Coronary artery (tissue), 2 donors: ENCODE measurements around the gene USP28.

Experiments used
- DNase-seq: peaks from one replicate; pipeline ENCODE4 v3.0.0-alpha.2; 2017; ENCODE audit warnings: low spot score
- H3K27ac ChIP-seq, 2 donors: fragments of 200-600 bp; sonication (generic); one replicate each; pipeline ENCODE4 v1.5.1; 2016 to 2019
- H3K4me3 ChIP-seq: fragments of 200-600 bp; sonication (generic); 2 replicates; pipeline ENCODE4 v1.5.1; 2016; ENCODE audit warnings: mild to moderate bottlenecking, moderate library complexity
- TF ChIP-seq, protein P1 (sequence below): fragments of 200-600 bp; sonication (generic); IDR thresholded peaks from one replicate; pipeline ENCODE4 v1.5.1; 2019; ENCODE audit warnings: antibody characterized with exemption

Gene USP28

DNA sequence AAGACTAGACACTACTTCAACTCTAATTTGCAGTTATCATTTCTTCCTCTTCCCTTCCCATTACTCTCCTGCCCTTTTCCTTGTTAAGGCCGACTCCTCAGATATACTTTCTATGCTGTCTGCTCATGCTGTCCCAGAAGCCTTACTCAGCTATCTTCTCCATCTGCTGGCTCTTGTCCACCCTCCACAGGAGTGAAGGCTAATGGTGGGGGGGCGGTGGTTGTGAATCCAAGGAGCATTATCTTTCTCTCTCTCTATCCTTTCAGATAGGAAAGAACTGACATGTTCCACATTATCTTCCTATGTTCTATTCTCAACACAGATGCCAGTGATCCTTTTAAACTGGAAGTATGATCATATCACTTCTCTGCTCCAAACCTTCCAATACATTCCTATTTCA, 37.4 kb downstream of the USP28 start:
- no peak for DNase-seq
- no peak overlapping the region for H3K4me3 ChIP-seq
- no peak overlapping the region for H3K27ac ChIP-seq
- TF ChIP-seq, protein P1, sequence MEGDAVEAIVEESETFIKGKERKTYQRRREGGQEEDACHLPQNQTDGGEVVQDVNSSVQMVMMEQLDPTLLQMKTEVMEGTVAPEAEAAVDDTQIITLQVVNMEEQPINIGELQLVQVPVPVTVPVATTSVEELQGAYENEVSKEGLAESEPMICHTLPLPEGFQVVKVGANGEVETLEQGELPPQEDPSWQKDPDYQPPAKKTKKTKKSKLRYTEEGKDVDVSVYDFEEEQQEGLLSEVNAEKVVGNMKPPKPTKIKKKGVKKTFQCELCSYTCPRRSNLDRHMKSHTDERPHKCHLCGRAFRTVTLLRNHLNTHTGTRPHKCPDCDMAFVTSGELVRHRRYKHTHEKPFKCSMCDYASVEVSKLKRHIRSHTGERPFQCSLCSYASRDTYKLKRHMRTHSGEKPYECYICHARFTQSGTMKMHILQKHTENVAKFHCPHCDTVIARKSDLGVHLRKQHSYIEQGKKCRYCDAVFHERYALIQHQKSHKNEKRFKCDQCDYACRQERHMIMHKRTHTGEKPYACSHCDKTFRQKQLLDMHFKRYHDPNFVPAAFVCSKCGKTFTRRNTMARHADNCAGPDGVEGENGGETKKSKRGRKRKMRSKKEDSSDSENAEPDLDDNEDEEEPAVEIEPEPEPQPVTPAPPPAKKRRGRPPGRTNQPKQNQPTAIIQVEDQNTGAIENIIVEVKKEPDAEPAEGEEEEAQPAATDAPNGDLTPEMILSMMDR: no peak

DNA sequence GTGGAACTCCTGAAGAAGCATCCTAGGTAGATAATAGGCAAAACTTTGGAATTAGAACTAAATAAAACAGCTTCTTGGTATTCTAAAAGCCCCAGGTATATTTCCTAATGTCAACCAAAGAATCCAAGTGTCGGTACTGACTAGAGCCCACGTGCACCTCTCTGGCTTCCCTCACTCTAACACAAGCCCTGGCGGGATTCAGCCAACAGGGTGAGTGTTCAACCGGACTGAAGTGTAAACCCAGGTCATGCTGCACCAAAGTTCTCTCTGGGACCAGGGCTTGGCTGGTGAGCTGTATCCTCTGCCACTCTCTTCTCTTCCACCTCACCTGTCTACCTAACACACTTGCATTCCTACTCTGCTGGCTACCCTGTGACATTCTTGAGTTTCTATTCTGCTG, 40.1 kb downstream of the USP28 start:
- TF ChIP-seq, protein P1: no peak
- H3K4me3 ChIP-seq: no peak overlapping the region
- no peak overlapping the region for H3K27ac ChIP-seq
- no peak for DNase-seq

DNA sequence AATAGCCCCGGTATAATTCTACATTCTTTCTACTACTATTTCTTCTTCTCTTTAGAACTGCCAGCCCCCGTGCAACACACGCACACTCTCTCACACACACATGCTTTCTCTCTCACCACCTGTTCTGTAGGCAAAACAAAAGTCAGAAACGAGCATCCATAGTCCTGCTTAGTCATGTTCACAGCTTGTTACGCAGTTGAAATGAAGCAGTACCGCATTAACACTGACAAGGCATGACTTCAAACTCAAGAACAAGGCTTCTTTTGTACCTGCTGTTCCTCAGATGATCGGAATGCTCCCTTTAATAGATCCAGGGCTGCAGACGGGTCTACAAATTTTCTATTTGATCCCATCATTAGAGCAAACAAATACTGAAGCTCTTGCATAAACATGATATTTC, 42.2 kb downstream of the USP28 start:
- Histone ChIP-seq H3K27ac (no peak overlapping the region), H3K4me3 (no peak overlapping the region)
- TF ChIP-seq, protein P1: no peak
- no peak for DNase-seq

DNA sequence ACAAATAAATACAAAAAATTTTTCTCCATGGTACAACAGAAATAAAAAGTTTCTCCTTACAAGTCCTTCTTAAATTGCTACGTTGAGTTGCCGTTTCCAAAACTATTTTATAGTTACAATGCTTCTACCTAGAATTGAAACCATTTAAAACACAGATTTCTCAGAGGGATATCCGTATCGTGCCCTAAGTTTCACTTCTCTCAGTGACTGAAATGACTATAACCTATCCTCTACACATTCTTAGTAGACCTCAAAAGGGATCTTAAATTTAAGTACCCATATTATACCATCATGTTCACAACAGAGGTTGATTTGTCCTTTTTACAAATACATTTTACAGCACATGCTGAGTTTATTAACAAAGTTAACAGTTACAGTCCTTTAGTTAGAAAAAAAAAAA, 44.1 kb downstream of the USP28 start:
- Histone ChIP-seq H3K4me3 (no peak overlapping the region), H3K27ac (no peak overlapping the region)
- TF ChIP-seq, protein P1: no peak
- DNase-seq: no peak

DNA sequence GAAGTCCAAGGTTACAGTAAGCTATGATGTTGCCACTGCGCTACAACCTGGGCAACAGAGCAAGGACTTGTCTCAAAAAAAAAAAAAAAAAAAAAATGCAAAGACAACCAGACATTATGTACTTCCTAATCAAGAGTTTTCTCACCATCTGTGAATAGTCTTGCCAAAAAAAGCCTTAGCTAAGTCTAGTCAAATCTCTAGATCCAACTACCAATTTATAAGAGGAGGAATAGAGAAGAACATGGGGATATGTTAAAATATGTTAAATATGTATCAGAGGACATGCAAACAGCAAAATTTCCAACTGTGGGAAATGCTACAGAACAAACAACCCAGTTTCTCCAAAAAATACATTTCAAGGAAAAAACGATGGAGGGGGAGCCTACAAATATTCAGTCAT, 45.6 kb downstream of the USP28 start:
- Histone ChIP-seq H3K27ac (no peak overlapping the region), H3K4me3 (no peak overlapping the region)
- TF ChIP-seq, protein P1: no peak
- DNase-seq: no peak

DNA sequence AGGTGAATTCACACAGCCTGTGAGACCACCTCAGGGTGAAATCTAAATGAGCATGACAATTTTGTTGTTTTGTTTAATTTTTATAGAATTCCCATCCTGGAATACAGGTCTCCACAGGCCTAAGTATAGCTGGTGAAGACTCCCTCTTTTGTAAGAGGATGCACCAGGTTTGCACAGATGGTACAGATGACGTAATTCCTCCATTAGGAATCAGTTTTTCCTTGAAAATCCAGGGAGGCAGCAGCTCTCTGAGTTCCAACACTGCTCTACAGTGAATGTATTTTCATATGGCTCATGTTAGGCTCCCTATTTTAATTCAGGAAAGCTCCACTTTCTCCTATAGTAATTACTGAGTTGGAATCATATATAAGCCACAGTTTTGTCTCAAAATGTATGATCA, 47.2 kb downstream of the USP28 start:
- no peak for DNase-seq
- TF ChIP-seq, protein P1: no peak
- no peak overlapping the region for H3K4me3 ChIP-seq
- no peak overlapping the region for H3K27ac ChIP-seq

DNA sequence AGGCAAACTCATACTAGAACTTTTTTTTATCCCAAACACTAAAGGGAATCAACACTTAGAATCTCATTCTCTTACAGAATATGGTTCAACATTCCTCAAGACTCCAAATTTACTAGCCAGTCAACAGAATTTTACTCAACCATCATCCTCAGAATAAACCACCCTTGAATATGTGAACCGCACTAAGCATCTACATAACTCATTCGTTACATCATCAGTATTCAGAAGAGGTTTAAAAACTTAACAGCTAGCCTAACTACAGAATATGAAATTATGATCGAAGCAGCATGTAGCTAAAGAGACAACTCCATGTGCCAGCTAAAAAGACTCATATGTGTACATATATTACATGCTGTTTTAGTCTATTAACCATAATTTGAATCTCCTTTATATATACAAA, 47.9 kb downstream of the USP28 start:
- TF ChIP-seq, protein P1: no peak

More for the DNA sequence above, 47.9 kb downstream of the USP28 start:
- no peak for DNase-seq
- H3K4me3 ChIP-seq: no peak overlapping the region
- no peak overlapping the region for H3K27ac ChIP-seq
